ENCODE results near the gene PYGM. TPM values are rescaled to one million over a fixed set of nuclear protein-coding genes. Genes with fewer than 3 reads are reported as not detected.

PYGM gene
- total and polyA plus RNA-seq, 2 of the 8 experiments (the other 6 are each of a cell fraction or from before 2014, with no cell fraction given) = 9.6 to 10.0 TPM

DNA sequence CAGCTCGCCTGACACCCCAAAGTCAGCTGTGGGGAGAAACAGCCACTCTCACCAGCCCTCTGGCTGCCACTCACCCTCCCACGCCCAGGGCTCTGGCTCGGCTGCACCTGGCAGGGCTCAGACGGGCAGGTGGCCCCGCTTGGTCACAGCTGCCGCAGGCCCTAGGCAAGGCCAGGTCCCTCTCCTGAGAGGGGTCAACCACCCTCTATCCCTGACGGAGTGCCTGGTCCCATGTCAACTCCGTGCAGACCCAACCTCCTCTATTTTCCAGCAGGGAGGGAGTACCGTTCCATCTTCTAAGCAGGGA is 41.3 kb upstream of the PYGM start:
- Histone ChIP-seq H3K4me2 (ENCODE audit: insufficient read depth in 1 of 2, low read depth in 2 of 2, low read length in 2 of 2) (no peak overlapping the region), H3K18ac (ENCODE audit: extremely low read depth, low read length) (no peak overlapping the region), H2BK120ac (replicated peaks; ENCODE audit: low read depth, low read length) (no peak overlapping the region), H3K56ac (replicated peaks; ENCODE audit: insufficient read length, low read depth, low read length) (no peak overlapping the region), H4K5ac (ENCODE audit: insufficient read length, low read depth, low read length) (no peak overlapping the region), H2BK12ac (ENCODE audit: low read depth, low read length) (no peak overlapping the region), H2AFZ (ENCODE audit: low read length) (no peak overlapping the region), H4K20me1 (replicated peaks in 1 of 2; ENCODE audit: control insufficient read depth in 1 of 2, insufficient read depth in 2 of 2, low read length in 2 of 2) (peaks cover 2 to 5% of the 10 kb centered on the region in 2 experiments), H3K79me1 (ENCODE audit: low read depth, low read length) (no peaks in the 10 kb centered on the region; the same call in 1 of the 2 replicates), H4K8ac (ENCODE audit: extremely low read depth, insufficient read depth, low read length) (no peak overlapping the region), H2BK15ac (ENCODE audit: low read length) (no peak overlapping the region), H3K27ac (ENCODE audit: low read depth, low read length) (no peak overlapping the region), H3K4me1 (replicated peaks in 1 of 4; ENCODE audit: control insufficient read depth in 3 of 4, insufficient read depth in 4 of 4, low read length in 3 of 4) (peaks cover 0 to 14% (median 5%) of the 10 kb centered on the region in 4 experiments; a peak in 5 of 7 replicates), H4K91ac (replicated peaks; ENCODE audit: insufficient read length, low read length) (no peak overlapping the region), H3K9me3 (ENCODE audit: insufficient read depth in 2 of 2, low read depth in 1 of 2, low read length in 1 of 2) (no peaks in the 10 kb centered on the region), H2BK20ac (ENCODE audit: low read length) (no peak overlapping the region), H3K23ac (ENCODE audit: insufficient read length) (no peak overlapping the region), H3K4me3 (ENCODE audit: extremely low read depth in 1 of 4, insufficient read depth in 2 of 4, low read depth in 3 of 4, low read length in 4 of 4) (no peak overlapping the region), H3K79me2 (ENCODE audit: control insufficient read depth in 1 of 2, insufficient read depth in 2 of 2, low read length in 2 of 2) (no peaks in the 10 kb centered on the region), H3K23me2 (ENCODE audit: low read depth, low read length) (peaks cover 8% of the 10 kb centered on the region; the same call in 1 of the 2 replicates), H2BK5ac (ENCODE audit: low read depth, low read length) (no peak overlapping the region), H3K36me3 (ENCODE audit: control insufficient read depth in 2 of 4, insufficient read depth in 4 of 4, low read length in 3 of 4) (peaks cover 4 to 10% (median 6%) of the 10 kb centered on the region in 4 experiments; a peak in 4 of 8 replicates), H3K27me3 (replicated peaks in 1 of 4; ENCODE audit: control insufficient read depth in 3 of 4, extremely low read depth in 1 of 4, insufficient read depth in 3 of 4, low read length in 3 of 4) (no peaks in the 10 kb centered on the region), H3K14ac (ENCODE audit: insufficient read length) (no peak overlapping the region), H2AK5ac (ENCODE audit: low read depth, low read length) (no peak overlapping the region), H3K9ac (replicated peaks in 1 of 4; ENCODE audit: extremely low read depth in 1 of 4, low read depth in 3 of 4, low read length in 3 of 4) (no peak overlapping the region), H3K4ac (replicated peaks; ENCODE audit: insufficient read length, low read depth, low read length) (no peak overlapping the region)
- no peak for DNase-seq (ENCODE audit: low read depth in 1 of 2, low spot score in 2 of 2)
- no peak for FAIRE-seq
- ChIA-PET CTCF (ENCODE audit: partially characterized antibody) (interaction anchor here (1.2 to 4.4 kb wide), 4 partner anchors 10 to 48 kb away, joined by 4 to 21 read pairs (median 7); no protein-coding TSS in a partner anchor), POLR2A (ENCODE audit: partially characterized antibody) (interaction anchor here (0.7 to 2.7 kb wide), 5 partner anchors 10 to 115 kb away, joined by 3 to 7 read pairs (median 4); no protein-coding TSS in a partner anchor)
- 90% methylated on average over 8 of the region's 9 CpGs; no CpG with 5 or more reads in 1 of the 2 experiments for WGBS, 2 experiments (ENCODE audit: extremely low coverage in 1 of 2, insufficient coverage in 1 of 2, insufficient read length in 1 of 2, insufficient replicate concordance in 2 of 2, low coverage in 1 of 2, low lambda C conversion rate in 2 of 2, missing lambda C conversion rate in 1 of 2)
- no peak for TF ChIP-seq KDM5A (IDR thresholded peaks at IDR 0.05; ENCODE audit: low read length)
- no peak for TF ChIP-seq TEAD4 (IDR thresholded peaks at IDR 0.05; ENCODE audit: low read depth, low read length)
- TF ChIP-seq EZH2 (IDR thresholded peaks at IDR 0.05; ENCODE audit: low read depth, low read length, severe bottlenecking) = no peak
- TF ChIP-seq POLR2A (IDR thresholded peaks at IDR 0.05; ENCODE audit: control extremely low read depth in 1 of 2, low read depth in 2 of 2, low read length in 2 of 2) = no peak
- no peak for TF ChIP-seq CEBPB (IDR thresholded peaks at IDR 0.05; ENCODE audit: low read depth, low read length)
- TF ChIP-seq JUN (IDR thresholded peaks at IDR 0.05; ENCODE audit: low read depth, low read length) = no peak
- TF ChIP-seq KDM4A (IDR thresholded peaks at IDR 0.05; ENCODE audit: low read depth, low read length, severe bottlenecking) = no peak
- no peak for TF ChIP-seq TAF7 (optimal IDR thresholded peaks at IDR 0.05; ENCODE audit: borderline replicate concordance, low read depth, low read length)
